Peyer's patch (tissue), 4 donors: ENCODE results near the gene CLMP.

Experiments
- CTCF ChIP-seq, 6 experiments: fragments of 450-650 bp in 4 of 6; fragments of 200-600 bp in 2 of 6; sonication (generic) in 1 of 6; IDR thresholded peaks; one replicate each; pipeline ENCODE4 v1.5.1; 2017 to 2019; ENCODE audit warnings: antibody characterized with exemption in 6 of 6, mild to moderate bottlenecking in 3 of 6, moderate library complexity in 1 of 6
- POLR2A ChIP-seq, 2 donors: fragments of 450-650 bp; IDR thresholded peaks; one replicate each; pipeline ENCODE4 v1.5.1; 2017; ENCODE audit warnings: antibody characterized with exemption in 2 of 2, mild to moderate bottlenecking in 2 of 2, moderate library complexity in 2 of 2

DNA sequence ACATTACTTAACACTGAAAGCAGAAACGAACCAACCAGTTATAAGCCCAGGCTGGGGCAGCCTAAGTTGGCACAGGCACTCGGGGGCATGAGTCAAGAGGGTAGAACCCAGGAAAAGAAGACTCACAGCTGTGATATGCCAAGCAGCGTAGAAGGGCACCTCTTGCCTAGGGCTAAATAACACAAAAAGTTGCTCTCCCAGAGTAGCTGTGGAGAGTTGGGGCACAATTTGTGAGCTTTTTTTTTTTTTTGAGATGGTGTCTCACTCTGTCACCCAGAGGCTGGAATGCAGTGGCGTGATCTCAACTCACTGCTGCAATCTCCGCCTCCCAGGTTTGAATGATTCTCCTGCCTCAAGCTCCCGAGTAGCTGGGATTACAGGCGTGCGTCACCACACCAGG, 8.8 kb downstream of the CLMP start:
- TF ChIP-seq CTCF (IDR thresholded peaks at IDR 0.05): no peak
- TF ChIP-seq POLR2A (IDR thresholded peaks at IDR 0.05): no peak
